ENCODE results near the gene PLCG1. TPM values are rescaled to one million over a fixed set of nuclear protein-coding genes. Genes with fewer than 3 reads are reported as not detected.

PLCG1 gene
- total RNA-seq, 4 donors from 2014 or later = 54.0 to 188 (median 91.5) TPM

GRCh38 chr20:41169162-41169690 is 31.9 kb downstream of the PLCG1 start:
- TF ChIP-seq CTCF (IDR thresholded peaks at IDR 0.05) (no peak), EP300 (IDR thresholded peaks at IDR 0.05) (no peak), POLR2AphosphoS5 (IDR thresholded peaks at IDR 0.05) (no peak), POLR2A (IDR thresholded peaks at IDR 0.05) (no peak)
- H3K4me1 ChIP-seq = peaks cover 20% of the 10 kb centered on the region
- DNase-seq (ENCODE audit: low spot score in 2 of 2) = peak in 1 of 2 donors; percentile 20
- no peaks in the 10 kb centered on the region for H3K27me3 ChIP-seq
- peaks cover 90% of the 10 kb centered on the region for H3K36me3 ChIP-seq
- no peak overlapping the region for H3K4me3 ChIP-seq
- no peaks in the 10 kb centered on the region for H3K9me3 ChIP-seq
- H3K27ac ChIP-seq = no peak overlapping the region
- WGBS = 93% methylated on average over 9 of the region's 9 CpGs

GRCh38 chr20:41169791-41170351 is 32.5 kb downstream of the PLCG1 start:
- H3K36me3 ChIP-seq = peaks cover 90% of the 10 kb centered on the region
- no peak overlapping the region for H3K4me3 ChIP-seq
- H3K9me3 ChIP-seq = no peaks in the 10 kb centered on the region
- peak; percentile 51 to 72 for DNase-seq (ENCODE audit: low spot score in 2 of 2)
- H3K27ac ChIP-seq = no peak overlapping the region
- TF ChIP-seq CTCF (IDR thresholded peaks at IDR 0.05) (no peak), EP300 (IDR thresholded peaks at IDR 0.05) (no peak), POLR2A (IDR thresholded peaks at IDR 0.05) (no peak), POLR2AphosphoS5 (IDR thresholded peaks at IDR 0.05) (no peak)
- peaks cover 20% of the 10 kb centered on the region for H3K4me1 ChIP-seq
- H3K27me3 ChIP-seq = no peaks in the 10 kb centered on the region
- WGBS = 72% methylated on average over 14 of the region's 14 CpGs

DNA sequence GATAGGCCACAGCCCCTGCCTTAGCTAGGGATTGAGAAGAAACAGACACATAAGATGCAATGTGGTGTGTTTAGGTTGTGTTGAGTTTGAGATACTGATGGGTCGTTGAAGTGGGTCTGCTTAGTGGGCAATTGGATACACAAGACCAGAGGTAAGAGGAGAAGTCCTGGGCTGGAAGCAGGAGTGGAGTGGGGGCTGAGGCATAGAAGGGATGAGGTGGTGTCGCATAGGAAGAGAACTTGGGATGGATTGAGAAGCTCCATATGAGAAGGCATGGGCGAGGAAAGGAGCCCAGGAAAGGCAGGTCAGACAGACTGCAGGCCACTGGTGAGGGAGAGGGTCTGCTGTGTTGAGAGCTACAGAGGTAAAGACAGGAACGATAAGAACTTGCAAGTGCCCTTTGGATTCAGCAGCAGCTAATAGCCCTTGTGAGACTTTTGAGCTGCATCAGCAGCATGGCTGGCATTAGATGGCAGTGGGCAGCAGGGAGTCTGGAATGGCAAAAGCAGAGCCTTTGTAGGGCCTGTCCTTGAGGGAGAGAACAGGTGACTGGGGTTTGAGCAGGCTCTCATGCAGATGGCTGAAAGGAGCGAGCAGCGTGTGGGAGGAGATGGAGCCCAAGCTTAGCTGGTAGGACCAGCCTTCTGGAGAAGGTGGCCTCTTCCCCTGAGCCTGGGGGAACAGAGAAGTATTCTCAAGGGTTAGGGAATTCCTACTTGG is 33.2 kb downstream of the PLCG1 start:
- no peak for TF ChIP-seq POLR2A (IDR thresholded peaks at IDR 0.05)
- H3K4me1 ChIP-seq = peaks cover 27% of the 10 kb centered on the region
- H3K9me3 ChIP-seq = no peaks in the 10 kb centered on the region
- WGBS = 93% methylated on average over 6 of the region's 6 CpGs
- H3K27ac ChIP-seq = no peak overlapping the region
- DNase-seq (ENCODE audit: low spot score in 2 of 2) = peak; percentile 44 to 50
- no peak overlapping the region for H3K4me3 ChIP-seq
- H3K27me3 ChIP-seq = no peaks in the 10 kb centered on the region
- peaks cover 88% of the 10 kb centered on the region for H3K36me3 ChIP-seq

DNA sequence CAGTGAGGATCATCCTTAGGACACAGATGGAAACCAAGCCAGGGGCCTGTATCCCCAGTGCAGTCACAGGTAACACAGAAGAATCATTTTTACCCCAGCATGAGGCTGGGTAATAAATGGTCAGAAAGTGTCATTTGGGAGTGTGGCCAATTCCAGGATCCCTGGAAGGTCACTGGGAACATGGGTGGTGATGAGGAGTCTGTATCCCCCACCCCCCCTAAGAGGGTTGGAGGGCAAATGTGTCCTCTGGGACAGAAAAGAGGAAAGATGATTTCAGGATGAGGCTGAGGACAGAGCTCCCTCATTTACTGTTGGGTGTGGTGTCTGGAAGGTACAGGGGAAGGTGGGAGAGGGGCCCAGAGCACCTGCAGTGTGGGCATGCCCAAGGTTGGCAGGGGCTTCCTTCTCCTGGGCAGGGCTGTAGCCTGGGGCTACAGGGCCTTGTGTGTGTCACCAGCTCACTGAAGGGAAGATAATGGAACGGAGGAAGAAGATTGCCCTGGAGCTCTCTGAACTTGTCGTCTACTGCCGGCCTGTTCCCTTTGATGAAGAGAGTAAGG is 34.5 kb downstream of the PLCG1 start:
- Histone ChIP-seq H3K27me3 (no peaks in the 10 kb centered on the region), H3K4me1 (peaks cover 30% of the 10 kb centered on the region), H3K4me3 (no peak overlapping the region), H3K9me3 (no peaks in the 10 kb centered on the region), H3K36me3 (peaks cover 76% of the 10 kb centered on the region), H3K27ac (peak overlapping the region; percentile 63)
- TF ChIP-seq EP300 (IDR thresholded peaks at IDR 0.05) = no peak
- no peak for TF ChIP-seq POLR2AphosphoS5 (IDR thresholded peaks at IDR 0.05)
- TF ChIP-seq CTCF (IDR thresholded peaks at IDR 0.05) = no peak
- no peak for TF ChIP-seq POLR2A (IDR thresholded peaks at IDR 0.05)
- WGBS = 64% methylated on average over 3 of the region's 3 CpGs
- peak; percentile 21 to 50 for DNase-seq (ENCODE audit: low spot score in 2 of 2)

DNA sequence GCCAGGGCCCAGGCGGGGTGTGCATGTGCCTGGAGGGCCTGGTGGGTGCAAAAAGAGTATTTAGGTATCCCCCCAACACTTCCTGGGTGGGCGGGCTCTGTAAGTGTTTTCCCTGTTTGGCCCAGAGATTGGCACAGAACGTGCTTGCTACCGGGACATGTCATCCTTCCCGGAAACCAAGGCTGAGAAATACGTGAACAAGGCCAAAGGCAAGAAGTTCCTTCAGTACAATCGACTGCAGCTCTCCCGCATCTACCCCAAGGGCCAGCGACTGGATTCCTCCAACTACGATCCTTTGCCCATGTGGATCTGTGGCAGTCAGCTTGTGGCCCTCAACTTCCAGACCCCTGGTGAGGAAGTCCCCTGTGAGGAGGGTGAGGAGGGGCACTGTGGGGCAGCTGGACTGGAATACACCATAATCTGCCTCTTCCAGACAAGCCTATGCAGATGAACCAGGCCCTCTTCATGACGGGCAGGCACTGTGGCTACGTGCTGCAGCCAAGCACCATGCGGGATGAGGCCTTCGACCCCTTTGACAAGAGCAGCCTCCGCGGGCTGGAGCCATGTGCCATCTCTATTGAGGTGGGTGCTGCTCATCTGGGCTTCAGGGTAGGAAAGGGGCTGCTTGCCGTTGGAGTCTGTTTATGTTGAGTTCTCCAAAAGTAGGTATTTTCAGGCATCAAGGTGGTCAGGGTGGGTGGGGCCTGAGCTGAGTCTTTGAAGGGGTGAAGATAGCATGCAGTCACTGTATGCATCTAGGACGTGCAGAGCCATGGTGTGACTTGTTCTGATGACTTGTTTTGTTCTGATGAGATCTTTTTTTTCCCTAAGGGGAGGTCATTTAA is 35.2 kb downstream of the PLCG1 start:
- TF ChIP-seq POLR2AphosphoS5 (IDR thresholded peaks at IDR 0.05) (no peak), POLR2A (IDR thresholded peaks at IDR 0.05) (no peak), CTCF (IDR thresholded peaks at IDR 0.05) (no peak), EP300 (IDR thresholded peaks at IDR 0.05) (no peak)
- peak; percentile 69 to 77 for DNase-seq (ENCODE audit: low spot score in 2 of 2)
- Histone ChIP-seq H3K4me3 (no peak overlapping the region), H3K9me3 (no peaks in the 10 kb centered on the region), H3K36me3 (peaks cover 72% of the 10 kb centered on the region), H3K27me3 (no peaks in the 10 kb centered on the region), H3K27ac (peak overlapping the region; percentile 72), H3K4me1 (peaks cover 31% of the 10 kb centered on the region)
- WGBS = 61% methylated on average over 18 of the region's 18 CpGs

Measured in suprapubic skin (tissue), 4 donors.